ENCODE results near the gene CCNG1.

- TF ChIP-seq CTCF (IDR thresholded peaks at IDR 0.05; ENCODE audit: borderline replicate concordance, extremely low read depth, low read length, poor library complexity, severe bottlenecking) (no peak), EZH2 (IDR thresholded peaks at IDR 0.05; ENCODE audit: borderline replicate concordance, low read depth, low read length, severe bottlenecking) (no peak)
Measured at GRCh38 chr5:163439092-163439425, 1.7 kb downstream of the CCNG1 start.
